ENCODE results near the gene LMAN2.

LMAN2 gene

GRCh38 chr5:177357459-177358351 lies 6.2 kb upstream of the LMAN2 start, which contains the start of gene RGS14:
RGS14 (plus strand) TSS chr5:177357924; CDS start chr5:177358025, 101 bp downstream.
- DNase-seq (ENCODE audit: low spot score) (no peak), ATAC-seq (ENCODE audit: low read depth) (peak; percentile 84)
- Histone ChIP-seq H3K36me3 (ENCODE audit: low read depth) (no peaks in the 10 kb centered on the region), H3K27me3 (ENCODE audit: insufficient read depth, poor library complexity, severe bottlenecking) (no peaks in the 10 kb centered on the region), H3K4me1 (ENCODE audit: insufficient read depth, poor library complexity, severe bottlenecking) (peaks cover 3% of the 10 kb centered on the region), H3K9me3 (ENCODE audit: severe bottlenecking) (no peaks in the 10 kb centered on the region), H3K27ac (ENCODE audit: poor library complexity, severe bottlenecking) (peak within 1 kb of the TSS; percentile 11), H3K4me3 (ENCODE audit: severe bottlenecking) (peak within 1 kb of the TSS; percentile 36)
- TF ChIP-seq CTCF (IDR thresholded peaks at IDR 0.05; ENCODE audit: poor library complexity, severe bottlenecking) = no peak

- no peak for ATAC-seq (ENCODE audit: low read depth)
- H3K4me1 ChIP-seq (ENCODE audit: insufficient read depth, poor library complexity, severe bottlenecking) = peaks cover 3% of the 10 kb centered on the region
- DNase-seq (ENCODE audit: low spot score) = no peak
- H3K27ac ChIP-seq (ENCODE audit: poor library complexity, severe bottlenecking) = no peak overlapping the region
- no peak overlapping the region for H3K4me3 ChIP-seq (ENCODE audit: severe bottlenecking)
- H3K36me3 ChIP-seq (ENCODE audit: low read depth) = no peaks in the 10 kb centered on the region
- H3K27me3 ChIP-seq (ENCODE audit: insufficient read depth, poor library complexity, severe bottlenecking) = no peaks in the 10 kb centered on the region
- TF ChIP-seq CTCF (IDR thresholded peaks at IDR 0.05; ENCODE audit: poor library complexity, severe bottlenecking) = no peak
- no peaks in the 10 kb centered on the region for H3K9me3 ChIP-seq (ENCODE audit: severe bottlenecking)
Measured at GRCh38 chr5:177357146-177357458, 5.6 kb upstream of the LMAN2 start.

GRCh38 chr5:177356746-177357145 lies 5.3 kb upstream of the LMAN2 start:
- Histone ChIP-seq H3K27ac (ENCODE audit: poor library complexity, severe bottlenecking) (no peak overlapping the region), H3K27me3 (ENCODE audit: insufficient read depth, poor library complexity, severe bottlenecking) (no peaks in the 10 kb centered on the region), H3K36me3 (ENCODE audit: low read depth) (no peaks in the 10 kb centered on the region), H3K4me1 (ENCODE audit: insufficient read depth, poor library complexity, severe bottlenecking) (peaks cover 3% of the 10 kb centered on the region), H3K4me3 (ENCODE audit: severe bottlenecking) (no peak overlapping the region), H3K9me3 (ENCODE audit: severe bottlenecking) (no peaks in the 10 kb centered on the region)
- no peak for TF ChIP-seq CTCF (IDR thresholded peaks at IDR 0.05; ENCODE audit: poor library complexity, severe bottlenecking)
- ATAC-seq (ENCODE audit: low read depth) (no peak), DNase-seq (ENCODE audit: low spot score) (no peak)

- Histone ChIP-seq H3K4me1 (ENCODE audit: insufficient read depth, poor library complexity, severe bottlenecking) (peaks cover 3% of the 10 kb centered on the region), H3K4me3 (ENCODE audit: severe bottlenecking) (no peak overlapping the region), H3K36me3 (ENCODE audit: low read depth) (peaks cover 2% of the 10 kb centered on the region; the same call in 1 of the 2 replicates), H3K9me3 (ENCODE audit: severe bottlenecking) (no peaks in the 10 kb centered on the region), H3K27ac (ENCODE audit: poor library complexity, severe bottlenecking) (no peak overlapping the region), H3K27me3 (ENCODE audit: insufficient read depth, poor library complexity, severe bottlenecking) (no peaks in the 10 kb centered on the region)
- ATAC-seq (ENCODE audit: low read depth) (no peak), DNase-seq (ENCODE audit: low spot score) (no peak)
- TF ChIP-seq CTCF (IDR thresholded peaks at IDR 0.05; ENCODE audit: poor library complexity, severe bottlenecking) = no peak
Measured at GRCh38 chr5:177355868-177356168, 4.3 kb upstream of the LMAN2 start.
